Measurements from ENCODE around the gene TEKT5. TPM values are rescaled to one million over a fixed set of nuclear protein-coding genes. Genes with fewer than 3 reads are reported as not detected.

Gene TEKT5
- total RNA-seq, 4 donors from 2014 or later: not detected

GRCh38 chr16:10644092-10644491, 50.6 kb downstream of the TEKT5 start:
- DNase-seq (ENCODE audit: low spot score) (no peak), ATAC-seq (ENCODE audit: low FRiP score) (no peak)
- no peak for TF ChIP-seq CTCF (IDR thresholded peaks at IDR 0.05)

GRCh38 chr16:10642964-10643363, 51.8 kb downstream of the TEKT5 start:
- TF ChIP-seq CTCF (IDR thresholded peaks at IDR 0.05): no peak
- DNase-seq (ENCODE audit: low spot score) (no peak), ATAC-seq (ENCODE audit: low FRiP score) (no peak)

- TF ChIP-seq CTCF (IDR thresholded peaks at IDR 0.05): no peak
- no peak for ATAC-seq (ENCODE audit: low FRiP score)
- no peak for DNase-seq (ENCODE audit: low spot score)
These were observed 52.5 kb downstream of the TEKT5 start for GRCh38 chr16:10641953-10642949.

- DNase-seq (ENCODE audit: low spot score) (no peak), ATAC-seq (ENCODE audit: low FRiP score) (no peak)
- TF ChIP-seq CTCF (IDR thresholded peaks at IDR 0.05): no peak
These were observed 53.2 kb downstream of the TEKT5 start for GRCh38 chr16:10641555-10641952.

GRCh38 chr16:10640934-10641333, 53.8 kb downstream of the TEKT5 start:
- no peak for TF ChIP-seq CTCF (IDR thresholded peaks at IDR 0.05)
- ATAC-seq (ENCODE audit: low FRiP score): no peak
- no peak for DNase-seq (ENCODE audit: low spot score)

- no peak for ATAC-seq (ENCODE audit: low FRiP score)
- no peak for TF ChIP-seq CTCF (IDR thresholded peaks at IDR 0.05)
- no peak for DNase-seq (ENCODE audit: low spot score)
These were observed 56.6 kb downstream of the TEKT5 start for GRCh38 chr16:10638101-10638500.

All from omental fat pad (tissue), 4 donors.